Kasumi-1 (cell line): Measurements from ENCODE around the gene N4BP3.
"Not testable (repeated sequence)": the region's sequence is repeated elsewhere in the genome, so short reads cannot be mapped to it uniquely, and the experiment has no call there.

ENCODE experiments used
- DNase-seq, 2 experiments: peaks; one replicate each; lab custom pipeline; 2025; lab: John Stamatoyannopoulos, UW

N4BP3 gene

DNA sequence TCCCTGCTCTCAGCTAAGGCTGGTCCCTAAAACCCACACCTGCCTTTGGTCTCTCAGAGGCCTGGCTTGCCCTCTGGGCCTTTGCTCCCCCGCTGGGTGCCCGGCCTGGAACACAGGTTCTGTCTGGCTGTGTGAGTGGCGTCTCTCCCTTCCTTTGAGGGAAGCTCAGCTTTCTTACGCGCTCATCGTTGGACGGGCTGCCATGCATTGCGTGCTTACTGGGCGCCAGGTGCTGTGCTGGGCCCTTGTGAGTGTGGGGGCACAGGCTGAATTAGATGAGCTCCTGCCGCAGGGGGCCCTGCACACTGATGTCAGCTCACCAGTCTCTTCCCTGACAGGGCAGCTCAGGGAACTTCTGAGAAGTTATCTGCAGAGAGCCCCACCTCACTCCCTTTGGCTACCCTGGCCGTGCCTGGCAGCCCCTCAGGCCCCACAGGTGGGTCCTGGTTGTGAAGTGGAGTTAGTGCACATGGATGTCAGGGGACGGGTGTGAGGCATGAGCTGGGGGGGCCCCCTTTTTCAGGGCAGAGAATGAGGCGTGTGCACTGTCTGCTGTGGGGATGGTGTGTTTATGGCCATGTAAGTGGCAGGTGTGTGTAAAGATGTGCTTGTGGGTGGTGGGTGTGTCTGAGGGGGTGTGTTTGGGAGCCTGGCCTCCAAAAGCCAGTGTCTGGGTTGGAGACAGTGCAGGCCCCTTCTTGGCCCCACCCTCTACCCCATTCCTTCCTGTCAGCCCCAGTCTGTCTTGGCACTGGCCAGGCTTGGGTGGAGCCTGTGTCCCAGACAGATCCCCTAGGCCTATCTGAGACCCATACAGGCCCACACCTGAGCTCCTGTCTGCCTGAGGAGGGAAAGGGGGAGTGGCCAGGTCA, 10.0 kb downstream of the N4BP3 start:
- DNase-seq: no peak

DNA sequence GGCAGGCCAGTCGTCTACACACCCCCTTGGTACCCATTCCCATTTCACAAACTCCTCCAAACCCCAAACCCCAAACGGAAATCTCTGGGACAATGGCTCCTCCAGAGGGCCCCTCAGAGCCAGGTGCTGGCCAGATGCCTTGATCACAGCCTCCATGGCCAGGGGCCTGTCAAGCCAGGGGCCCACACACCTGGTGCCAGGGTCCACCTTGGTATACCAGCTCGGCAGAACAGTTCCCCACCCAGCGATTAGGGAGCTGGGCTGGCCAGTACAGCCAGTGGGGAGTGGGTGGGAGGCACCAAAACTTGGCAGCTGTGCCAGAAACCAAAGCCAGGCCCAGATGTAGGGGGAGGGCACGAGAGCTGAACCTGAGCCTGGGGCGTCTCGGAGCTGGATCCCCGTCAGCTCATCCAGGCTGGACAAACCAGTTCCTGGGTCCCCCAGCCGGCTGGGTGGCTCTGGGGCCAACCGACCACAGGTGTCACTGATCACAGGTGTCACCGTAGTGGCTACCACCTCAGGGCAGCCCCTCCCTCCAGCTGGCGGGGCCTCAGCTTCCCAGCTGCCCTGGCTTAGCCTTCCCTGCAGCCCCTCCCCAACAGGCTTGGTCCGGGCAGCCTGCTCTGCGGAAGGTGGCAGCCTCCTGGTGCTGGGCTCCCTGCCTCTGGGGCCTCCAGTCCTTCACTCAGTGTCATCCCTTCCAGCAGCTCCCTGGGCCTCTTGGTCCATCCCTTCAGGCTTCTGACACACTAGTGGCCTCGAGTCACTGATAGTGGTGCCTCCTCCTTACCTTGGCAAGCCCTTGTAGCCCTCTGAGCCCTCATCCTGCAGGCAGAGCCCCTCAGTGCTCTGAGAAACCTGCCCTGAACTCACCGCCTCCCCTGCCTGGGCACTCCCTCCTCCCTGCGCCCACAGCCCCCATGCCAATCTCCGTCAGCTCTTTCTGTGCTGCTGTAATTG, 10.9 kb downstream of the N4BP3 start:
- DNase-seq: no peak

DNA sequence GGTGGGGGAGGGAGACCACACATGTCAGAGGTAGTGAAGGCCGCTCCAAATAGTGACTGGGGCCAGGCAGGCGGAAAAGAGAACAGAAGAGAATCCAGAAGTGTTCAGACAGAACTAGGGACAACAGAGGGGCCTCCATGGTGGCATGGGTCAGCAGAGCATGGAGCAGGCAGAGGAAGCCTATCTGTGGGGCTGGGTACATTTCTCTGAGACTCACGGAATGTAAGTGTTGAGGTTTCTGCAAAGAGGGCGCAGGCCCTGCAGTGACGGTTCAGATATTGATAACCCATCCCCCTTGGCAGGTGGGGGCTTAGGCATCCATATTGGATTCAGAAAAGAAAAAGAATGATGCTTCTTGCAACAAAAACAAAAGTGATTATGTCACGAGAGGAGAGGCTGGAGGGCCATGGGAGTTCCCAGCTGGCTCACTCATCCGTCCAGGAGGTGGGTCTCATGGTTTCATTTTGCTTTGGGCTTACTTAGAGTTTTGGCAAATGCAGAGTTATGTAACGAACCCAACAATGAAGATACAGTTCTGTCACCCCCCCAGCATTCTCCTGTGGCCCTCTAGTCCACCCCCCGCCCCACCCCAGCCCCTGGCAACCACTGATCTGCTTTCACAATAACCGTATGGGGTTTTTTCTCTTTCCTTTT, 12.0 kb downstream of the N4BP3 start:
- no peak for DNase-seq

DNA sequence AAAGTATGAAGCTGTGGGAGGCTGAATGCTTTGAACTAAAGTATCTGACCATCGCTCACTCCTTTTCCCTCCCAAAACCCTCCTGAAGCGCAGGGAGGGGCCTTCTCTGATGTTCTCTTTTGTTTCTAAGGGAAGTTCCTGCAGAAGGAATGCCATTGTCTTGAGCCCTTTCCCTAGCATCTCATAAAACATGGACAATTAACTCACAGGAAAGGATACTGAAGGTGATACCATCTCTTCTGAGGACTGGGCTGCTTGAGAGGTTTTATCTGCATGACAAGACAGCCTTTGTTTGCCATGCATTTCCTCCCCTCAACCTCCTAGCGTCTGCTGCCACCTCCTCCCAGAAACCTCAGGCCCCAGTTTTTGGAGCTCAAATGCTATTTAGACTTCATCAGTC, 13.2 kb downstream of the N4BP3 start:
- DNase-seq: no peak

DNA sequence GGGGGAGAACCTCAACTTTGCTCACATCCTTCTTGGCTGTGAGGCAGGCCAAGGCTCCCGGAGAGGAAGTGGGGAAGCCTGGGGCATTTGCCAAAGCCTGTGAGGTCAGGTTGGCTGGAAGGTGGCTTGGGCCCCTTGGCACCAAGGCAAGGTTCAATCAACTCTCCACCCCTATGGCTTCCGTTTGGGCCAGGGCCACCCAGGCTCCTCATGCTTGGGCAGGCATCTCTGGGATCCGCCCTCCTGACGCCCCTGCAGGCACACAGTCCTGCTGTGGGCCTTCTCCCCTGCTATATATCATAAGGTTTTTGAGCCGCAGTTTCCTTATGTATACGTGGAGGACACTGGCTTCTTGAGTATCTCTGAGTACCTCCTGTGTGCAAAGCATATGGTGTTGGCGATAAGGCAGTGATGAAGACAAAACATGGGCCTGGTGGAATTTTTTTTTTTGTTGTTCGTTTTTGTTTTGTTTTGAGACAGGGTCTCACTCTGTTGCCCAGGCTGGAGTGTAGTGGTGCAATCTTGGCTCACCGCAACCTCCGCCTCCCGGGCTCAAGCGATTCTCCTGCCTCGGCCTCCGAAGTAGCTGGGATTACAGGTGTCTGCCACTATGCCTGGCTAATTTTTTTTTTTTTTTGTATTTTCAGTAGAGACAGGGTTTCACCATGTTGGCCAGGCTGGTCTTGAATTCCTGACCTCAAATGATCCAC, 14.1 kb downstream of the N4BP3 start:
- DNase-seq: peak; percentile 9 to 24

DNA sequence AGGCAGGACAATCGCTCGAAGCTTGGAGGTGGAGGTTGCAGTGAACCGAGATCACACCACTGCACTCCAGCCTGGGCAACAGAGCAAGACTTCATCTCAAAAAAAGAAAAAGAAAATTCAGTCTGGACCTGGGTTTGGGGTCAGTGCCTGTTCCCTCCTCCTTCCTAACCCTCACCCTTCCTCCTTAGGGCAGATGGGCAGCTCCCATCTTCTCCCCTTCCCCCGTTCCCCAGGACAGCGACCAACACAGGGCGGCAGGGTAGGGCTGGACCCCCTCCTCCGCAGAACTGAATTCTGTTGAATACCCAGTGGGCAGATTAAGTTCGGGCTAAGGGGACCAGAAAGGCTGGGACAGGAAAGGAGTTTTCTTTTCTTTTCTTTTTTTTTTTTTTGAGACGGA, 16.0 kb downstream of the N4BP3 start:
- no peak for DNase-seq

DNA sequence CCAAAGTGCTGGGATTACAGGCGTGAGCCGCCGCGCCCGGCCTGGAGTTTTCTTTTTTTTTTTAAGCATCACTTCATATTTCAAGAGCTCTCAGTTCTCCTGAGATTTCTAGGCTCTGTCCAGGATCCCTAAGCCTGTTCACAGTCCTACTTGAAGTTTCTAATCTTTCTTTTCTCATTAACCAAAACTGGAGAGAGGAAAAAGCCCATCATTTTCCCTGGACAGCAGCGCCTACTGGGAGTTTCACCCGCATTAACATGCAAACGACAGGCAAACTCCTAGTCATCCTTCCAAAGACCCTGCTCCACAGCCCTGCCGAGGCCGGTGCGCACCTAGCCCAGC, 16.9 kb downstream of the N4BP3 start:
- not testable (repeated sequence) for DNase-seq

DNA sequence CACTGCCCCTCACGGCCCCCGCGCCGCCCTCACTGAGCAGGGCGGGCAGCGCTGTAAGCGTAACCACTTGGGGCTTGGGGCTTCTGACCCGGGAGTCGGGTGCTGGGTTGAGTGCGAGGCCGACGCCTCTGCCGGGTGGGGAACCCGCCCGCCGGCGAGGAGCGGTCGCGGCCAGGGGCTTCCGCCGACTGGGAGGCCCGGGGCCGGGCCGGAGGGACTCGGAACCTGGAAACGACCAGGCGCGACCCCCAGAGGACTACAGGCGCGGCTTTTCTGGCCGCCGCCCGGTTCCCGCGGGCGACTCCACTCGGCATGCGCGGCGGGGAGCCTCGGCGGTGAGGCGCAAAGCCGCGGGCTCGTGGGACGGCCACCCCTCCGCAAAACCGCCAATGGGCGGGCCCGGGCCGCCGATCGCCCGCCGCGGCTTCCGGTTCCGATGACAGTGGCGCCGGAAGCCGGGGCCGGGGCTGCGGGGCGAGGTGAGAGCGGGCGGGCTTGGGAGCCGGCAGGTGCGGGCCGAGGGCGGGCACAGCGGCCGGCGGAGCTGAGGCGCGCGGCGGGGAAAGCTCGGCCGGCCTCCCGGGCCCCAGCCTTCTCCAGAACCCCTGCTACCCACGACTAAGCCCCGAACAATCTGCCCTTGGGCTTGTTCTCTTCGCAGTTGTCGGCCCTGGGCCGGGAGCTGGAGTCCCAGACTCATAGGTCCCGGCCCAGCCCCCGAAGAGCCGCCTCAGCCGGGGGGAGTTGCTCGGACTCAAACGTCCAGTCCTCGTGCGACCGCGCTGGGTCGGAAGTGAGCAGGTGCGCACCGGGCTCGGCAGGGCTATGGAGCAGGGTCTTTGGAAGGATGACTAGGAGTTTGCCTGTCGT, 17.5 kb downstream of the N4BP3 start, which contains the start of gene RMND5B:
Gene RMND5B, plus strand, starts transcription at position 439 of the 870 bp plus-strand sequence. CDS start 7,106 bp downstream, outside the sequence.
- DNase-seq: no peak

DNA sequence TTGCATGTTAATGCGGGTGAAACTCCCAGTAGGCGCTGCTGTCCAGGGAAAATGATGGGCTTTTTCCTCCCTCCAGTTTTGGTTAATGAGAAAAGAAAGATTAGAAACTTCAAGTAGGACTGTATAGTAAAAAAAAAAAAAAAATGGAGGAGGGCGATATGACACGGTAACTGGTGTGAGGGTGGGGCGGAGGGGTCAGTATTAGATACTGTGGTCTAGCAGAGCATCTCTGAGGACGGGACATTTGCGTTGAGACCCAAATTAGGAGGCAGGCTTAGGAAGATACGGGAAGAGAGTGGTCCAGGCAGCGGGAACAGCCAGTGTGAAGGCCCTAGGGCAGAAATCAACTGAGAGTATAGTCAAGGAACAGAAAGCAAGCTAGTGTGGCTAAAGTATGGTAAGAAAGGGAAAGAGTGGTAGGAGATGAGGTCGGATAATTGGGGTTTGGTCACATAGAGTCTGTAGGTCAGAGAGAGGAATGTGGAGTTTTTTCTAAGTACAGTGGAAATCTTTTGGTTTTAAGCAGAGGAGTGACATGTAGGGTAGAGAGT, 18.2 kb downstream of the N4BP3 start:
- DNase-seq: no peak

DNA sequence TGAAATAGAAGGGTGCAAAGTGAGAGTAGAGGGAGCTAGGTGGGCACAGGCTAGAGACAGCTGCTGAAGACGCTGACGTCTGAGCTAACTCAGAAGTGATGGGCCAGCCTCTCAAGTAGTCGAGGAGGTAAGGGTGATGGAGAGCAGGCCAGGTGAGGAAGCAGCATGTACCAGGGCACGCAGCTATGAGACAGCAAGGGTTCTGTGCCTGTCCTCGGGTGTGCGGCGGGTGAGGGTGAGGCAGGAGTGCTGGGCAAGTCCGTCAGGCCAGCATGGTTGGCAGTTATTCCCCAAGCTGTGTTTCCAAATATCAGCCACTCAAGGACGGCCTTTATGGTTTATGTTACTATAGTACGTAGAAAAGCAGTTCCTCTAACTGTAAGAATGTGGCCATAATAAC, 23.7 kb downstream of the N4BP3 start:
- no peak for DNase-seq

DNA sequence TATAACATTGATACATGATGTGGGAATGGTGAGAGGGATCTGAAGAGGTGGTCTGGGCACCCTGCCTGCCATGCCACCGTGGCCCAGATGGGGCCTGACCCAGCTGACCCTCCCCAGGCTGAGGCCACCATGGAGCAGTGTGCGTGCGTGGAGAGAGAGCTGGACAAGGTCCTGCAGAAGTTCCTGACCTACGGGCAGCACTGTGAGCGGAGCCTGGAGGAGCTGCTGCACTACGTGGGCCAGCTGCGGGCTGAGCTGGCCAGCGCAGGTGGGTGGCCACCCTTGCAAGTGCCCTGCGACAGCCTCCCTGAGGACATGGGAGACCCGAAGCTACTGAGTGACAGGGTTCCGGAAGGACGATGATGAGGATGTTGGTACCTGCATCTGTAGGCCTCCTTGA, 24.7 kb downstream of the N4BP3 start:
- no peak for DNase-seq

DNA sequence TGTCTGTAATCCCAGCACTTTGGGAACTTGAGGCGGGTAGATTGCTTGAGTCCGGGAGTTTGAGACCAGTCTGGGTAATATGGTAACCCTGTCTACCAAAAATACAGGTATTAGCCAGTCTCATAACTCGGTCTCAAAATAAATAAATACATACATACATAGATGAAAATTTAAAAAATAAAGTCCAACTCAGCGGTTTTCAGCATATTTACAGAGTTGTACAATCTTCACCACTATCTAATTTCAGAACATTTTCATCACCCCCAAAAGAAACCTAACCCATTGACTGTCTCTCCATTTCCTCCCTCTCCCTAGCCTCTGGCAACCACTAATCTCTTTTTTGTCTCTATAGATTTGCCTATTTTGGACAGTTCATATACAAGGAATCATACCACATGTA, 28.2 kb downstream of the N4BP3 start:
- no peak for DNase-seq

DNA sequence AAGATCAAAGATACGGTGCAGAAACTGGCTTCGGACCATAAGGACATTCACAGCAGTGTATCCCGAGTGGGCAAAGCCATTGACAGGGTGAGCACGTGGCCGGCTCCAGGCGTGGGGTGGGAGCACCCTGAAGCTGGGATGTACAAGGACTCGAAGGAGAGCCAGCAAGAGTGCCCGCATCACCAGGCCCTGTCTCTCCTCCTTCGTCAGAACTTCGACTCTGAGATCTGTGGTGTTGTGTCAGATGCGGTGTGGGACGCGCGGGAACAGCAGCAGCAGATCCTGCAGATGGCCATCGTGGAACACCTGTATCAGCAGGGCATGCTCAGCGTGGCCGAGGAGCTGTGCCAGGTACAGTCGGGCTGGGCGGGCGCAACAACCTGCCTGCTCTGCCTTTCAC, 29.3 kb downstream of the N4BP3 start:
- no peak for DNase-seq

DNA sequence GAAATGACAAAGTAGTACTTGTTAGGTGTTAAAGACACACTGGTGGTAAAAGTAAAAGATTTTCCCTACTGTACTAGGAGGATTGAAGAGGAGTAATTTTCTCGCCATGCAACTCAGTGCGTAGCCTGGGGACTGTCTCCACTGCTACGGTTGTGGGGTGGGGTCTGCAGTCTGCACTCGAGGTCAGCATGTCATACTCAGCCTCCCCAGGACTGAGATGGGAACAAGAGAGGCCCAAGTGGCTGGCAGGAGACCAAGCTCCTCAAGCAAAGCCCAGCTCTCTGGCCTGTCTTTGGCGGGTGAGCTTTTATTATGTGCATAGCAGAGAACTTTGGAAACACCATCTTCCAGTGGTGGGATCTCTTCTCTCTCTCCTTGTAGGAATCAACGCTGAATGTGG, 29.9 kb downstream of the N4BP3 start:
- no peak for DNase-seq

DNA sequence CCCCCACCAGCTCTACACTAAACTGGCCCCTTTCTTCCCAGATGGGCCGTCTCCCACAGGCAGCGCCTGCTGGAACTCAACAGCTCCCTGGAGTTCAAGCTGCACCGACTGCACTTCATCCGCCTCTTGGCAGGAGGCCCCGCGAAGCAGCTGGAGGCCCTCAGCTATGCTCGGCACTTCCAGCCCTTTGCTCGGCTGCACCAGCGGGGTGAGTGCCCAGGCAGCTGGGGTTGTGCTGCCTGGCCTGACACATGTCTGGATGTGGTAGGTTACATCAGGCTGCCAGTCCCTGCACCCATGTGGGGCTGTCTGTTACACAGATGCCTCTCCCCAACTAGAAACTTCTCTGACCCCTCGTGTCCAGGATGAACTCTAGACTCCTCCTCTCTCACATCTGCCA, 30.6 kb downstream of the N4BP3 start:
- no peak for DNase-seq

DNA sequence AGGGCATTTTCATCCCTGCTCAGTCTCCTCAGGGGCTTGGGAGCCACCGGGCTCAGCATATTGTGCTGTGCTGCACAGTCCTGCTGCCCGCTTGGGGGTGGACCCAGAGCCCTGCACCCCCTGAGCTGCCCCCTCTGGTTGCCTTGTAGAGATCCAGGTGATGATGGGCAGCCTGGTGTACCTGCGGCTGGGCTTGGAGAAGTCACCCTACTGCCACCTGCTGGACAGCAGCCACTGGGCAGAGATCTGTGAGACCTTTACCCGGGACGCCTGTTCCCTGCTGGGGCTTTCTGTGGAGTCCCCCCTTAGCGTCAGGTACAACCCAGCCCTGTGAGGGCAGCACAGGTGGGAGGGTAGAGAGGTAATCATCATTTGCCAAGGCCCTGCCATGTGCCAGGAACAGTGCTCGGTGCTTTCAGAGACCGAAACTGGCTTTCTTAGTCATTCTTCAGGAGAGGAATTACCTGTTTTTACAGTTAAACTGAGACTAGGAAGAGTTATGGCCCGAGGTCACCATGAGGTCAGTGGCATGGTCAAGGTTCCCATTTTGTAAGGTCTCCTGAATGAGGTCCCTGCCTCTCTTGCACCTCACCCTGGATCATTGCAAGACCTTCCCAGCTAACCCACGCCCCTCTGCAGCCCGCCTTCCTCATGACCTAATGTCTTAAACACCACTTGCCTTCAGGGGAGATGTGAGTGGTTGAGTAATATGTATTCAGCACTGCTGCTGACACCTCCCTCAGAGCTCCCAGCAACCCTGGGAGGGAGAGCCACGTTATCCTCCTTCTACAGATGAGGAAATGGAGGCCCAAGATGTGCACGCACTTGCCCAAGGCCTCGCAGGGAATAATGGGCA, 32.9 kb downstream of the N4BP3 start:
- DNase-seq: peak; percentile 13 to 53

DNA sequence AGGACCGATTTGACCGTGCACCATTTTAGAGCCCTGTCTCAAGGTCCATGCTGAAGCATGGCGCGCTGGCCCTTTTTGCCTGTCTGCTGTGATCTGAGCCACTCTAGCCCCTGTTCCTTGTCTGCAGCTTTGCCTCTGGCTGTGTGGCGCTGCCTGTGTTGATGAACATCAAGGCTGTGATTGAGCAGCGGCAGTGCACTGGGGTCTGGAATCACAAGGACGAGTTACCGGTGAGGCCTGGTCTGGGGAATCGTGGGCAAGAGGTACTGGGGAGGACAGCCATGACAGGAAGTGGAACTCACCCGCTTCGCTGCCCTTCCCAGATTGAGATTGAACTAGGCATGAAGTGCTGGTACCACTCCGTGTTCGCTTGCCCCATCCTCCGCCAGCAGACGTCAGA, 34.1 kb downstream of the N4BP3 start:
- no peak for DNase-seq

DNA sequence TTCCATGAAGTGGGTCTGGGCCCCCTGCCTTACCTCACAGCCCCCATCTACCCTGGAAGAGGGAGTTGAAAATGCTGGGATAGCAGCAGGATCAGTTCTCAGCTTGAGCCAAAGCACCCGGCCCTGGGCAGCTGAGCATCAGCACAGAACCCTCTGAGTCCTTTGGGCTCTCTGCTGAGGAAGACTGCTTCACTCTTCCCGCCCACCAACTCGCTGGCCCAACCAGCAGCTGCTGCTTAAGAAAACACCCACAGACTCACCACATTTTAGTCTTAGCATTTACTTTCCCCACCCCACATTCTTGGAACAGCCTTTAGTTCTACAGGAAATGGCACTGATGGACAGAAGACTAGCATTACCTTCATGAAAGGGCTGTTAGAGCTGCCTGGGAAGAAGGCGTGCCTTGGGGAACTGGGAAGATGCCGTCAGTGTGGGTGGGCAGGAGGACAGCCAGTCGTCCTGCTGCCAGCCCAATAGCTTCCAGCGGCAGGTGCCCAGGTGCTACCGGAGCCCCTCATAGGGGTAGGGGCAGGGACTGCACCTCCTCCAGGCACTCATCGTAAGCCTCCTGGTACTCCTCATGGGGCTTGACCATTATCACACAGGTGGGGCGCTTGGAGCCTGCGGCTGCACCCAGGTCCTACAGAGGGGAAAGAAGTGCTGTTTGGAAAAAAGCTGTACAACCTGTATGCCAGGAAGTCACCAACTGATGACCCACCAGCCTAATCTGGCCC, 36.0 kb downstream of the N4BP3 start:
- DNase-seq: no peak
